Tibial artery (tissue), 4 donors: ENCODE measurements around the gene ATP6V0E2.

Experiments used
- DNase-seq, 2 donors: peaks; one replicate each; pipeline ENCODE4 v3.0.0-alpha.2; 2019
- H3K27ac ChIP-seq, 2 donors: fragments of 200-600 bp; sonication (generic) in 1 of 2; 1 replicate in 1 of 2; 2 replicates in 1 of 2; pipeline ENCODE4 v1.5.1; 2018 to 2019; ENCODE audit warnings: mild to moderate bottlenecking in 1 of 2
- H3K27me3 ChIP-seq, 2 donors: fragments of 200-600 bp; sonication (generic) in 1 of 2; one replicate each; pipeline versions ENCODE4 v1.5.1 to v1.6.0; 2016 to 2019
- H3K36me3 ChIP-seq, 3 donors: fragments of 200-600 bp; sonication (generic) in 2 of 3; one replicate each; pipeline ENCODE4 v1.5.1; 2016 to 2019; ENCODE audit warnings: mild to moderate bottlenecking in 2 of 3
- H3K4me1 ChIP-seq, 4 donors: fragments of 200-600 bp; sonication (generic) in 2 of 4; 1 replicate in 3 of 4; 2 replicates in 1 of 4; pipeline ENCODE4 v1.5.1; 2016 to 2019
- H3K4me3 ChIP-seq, 2 donors: fragments of 200-600 bp; sonication (generic) in 1 of 2; 1 replicate in 1 of 2; 2 replicates in 1 of 2; pipeline ENCODE4 v1.5.1; 2018 to 2019; ENCODE audit warnings: mild to moderate bottlenecking in 2 of 2
- H3K9me3 ChIP-seq, 3 donors: fragments of 200-600 bp; sonication (generic) in 1 of 3; one replicate each; pipeline ENCODE4 v1.5.1; 2016 to 2019
- CTCF ChIP-seq, 2 experiments: fragments of 200-600 bp in 1 of 2; fragments of 450-650 bp in 1 of 2; IDR thresholded peaks; one replicate each; pipeline ENCODE4 v1.5.1; 2017 to 2019; ENCODE audit warnings: antibody characterized with exemption in 2 of 2, mild to moderate bottlenecking in 1 of 2, moderate library complexity in 1 of 2
- intact Hi-C: fragments of 100-400 bp; cut with DNase I; formaldehyde crosslinking; loops from one replicate; pipeline ENCODE4 v1.15.0; 2023; ENCODE audit warnings: low total_unique reads

The ATP6V0E2 gene

GRCh38 chr7:149882248-149883047, 8.7 kb downstream of the ATP6V0E2 start:
- DNase-seq = no peak
- intact Hi-C loops = loop anchor here (10.0 kb wide), 1 partner anchor 392 kb away; no protein-coding TSS in a partner anchor
- H3K36me3 ChIP-seq = peaks cover 0 to 13% (median 0%) of the 10 kb centered on the region in 3 donors
- peaks cover 0 to 29% (median 19%) of the 10 kb centered on the region in 4 donors for H3K4me1 ChIP-seq
- no peaks in the 10 kb centered on the region for H3K27me3 ChIP-seq
- no peak overlapping the region for H3K27ac ChIP-seq
- H3K4me3 ChIP-seq = no peak overlapping the region
- H3K9me3 ChIP-seq = no peaks in the 10 kb centered on the region
- TF ChIP-seq CTCF (IDR thresholded peaks at IDR 0.05) = no peak

- DNase-seq = no peak
- no peaks in the 10 kb centered on the region for H3K9me3 ChIP-seq
- no peaks in the 10 kb centered on the region for H3K27me3 ChIP-seq
- no peak for TF ChIP-seq CTCF (IDR thresholded peaks at IDR 0.05)
- H3K4me3 ChIP-seq = no peak overlapping the region
- intact Hi-C loops = loop anchor here (10.0 kb wide), 1 partner anchor 392 kb away; no protein-coding TSS in a partner anchor
- peaks cover 0 to 13% (median 0%) of the 10 kb centered on the region in 3 donors for H3K36me3 ChIP-seq
- H3K4me1 ChIP-seq = peaks cover 0 to 29% (median 19%) of the 10 kb centered on the region in 4 donors
- no peak overlapping the region for H3K27ac ChIP-seq
These were observed 9.3 kb downstream of the ATP6V0E2 start for GRCh38 chr7:149883048-149883438.

GRCh38 chr7:149883452-149883861, 9.7 kb downstream of the ATP6V0E2 start:
- H3K9me3 ChIP-seq = no peaks in the 10 kb centered on the region
- H3K4me1 ChIP-seq = peaks cover 0 to 29% (median 19%) of the 10 kb centered on the region in 4 donors
- peak overlapping the region in 1 of 2 donors; percentile 1 for H3K4me3 ChIP-seq
- H3K27me3 ChIP-seq = no peaks in the 10 kb centered on the region
- TF ChIP-seq CTCF (IDR thresholded peaks at IDR 0.05) = peak; percentile 53 to 66
- intact Hi-C loops = loop anchor here (10.0 kb wide), 1 partner anchor 391 kb away; no protein-coding TSS in a partner anchor
- DNase-seq = peak in 1 of 2 donors; percentile 59
- peak overlapping the region in 1 of 2 donors; percentile 31 for H3K27ac ChIP-seq
- H3K36me3 ChIP-seq = peaks cover 0 to 13% (median 0%) of the 10 kb centered on the region in 3 donors

- H3K4me3 ChIP-seq = peak overlapping the region in 1 of 2 donors; percentile 1
- H3K27ac ChIP-seq = peak overlapping the region in 1 of 2 donors; percentile 31
- no peaks in the 10 kb centered on the region for H3K27me3 ChIP-seq
- H3K4me1 ChIP-seq = peaks cover 0 to 29% (median 19%) of the 10 kb centered on the region in 4 donors
- H3K9me3 ChIP-seq = no peaks in the 10 kb centered on the region
- peaks cover 0 to 11% (median 0%) of the 10 kb centered on the region in 3 donors for H3K36me3 ChIP-seq
- intact Hi-C loops = loop anchor here (10.0 kb wide), 1 partner anchor 391 kb away; no protein-coding TSS in a partner anchor
- no peak for DNase-seq
- no peak for TF ChIP-seq CTCF (IDR thresholded peaks at IDR 0.05)
These were observed 10.2 kb downstream of the ATP6V0E2 start for GRCh38 chr7:149884016-149884415.

- Histone ChIP-seq H3K4me3 (no peak overlapping the region), H3K27me3 (no peaks in the 10 kb centered on the region), H3K27ac (no peak overlapping the region), H3K9me3 (no peaks in the 10 kb centered on the region), H3K4me1 (peaks cover 0 to 29% (median 19%) of the 10 kb centered on the region in 4 donors), H3K36me3 (peaks cover 0 to 6% (median 0%) of the 10 kb centered on the region in 3 donors)
- TF ChIP-seq CTCF (IDR thresholded peaks at IDR 0.05) = no peak
- intact Hi-C loops = loop anchor here (10.0 kb wide), 1 partner anchor 390 kb away; no protein-coding TSS in a partner anchor
- DNase-seq = no peak
These were observed 10.8 kb downstream of the ATP6V0E2 start for GRCh38 chr7:149884541-149884940.
